C4-2B (cell line): Measurements from ENCODE around the gene ZNF598.

Source experiments
- ZFX ChIP-seq: fragments of 450-650 bp; IDR thresholded peaks from 2 replicates; pipeline ENCODE4 v1.6.1; 2017
- TF ChIP-seq, protein P1 (sequence below): fragments of 450-650 bp; conservative IDR thresholded peaks from 2 replicates; pipeline ENCODE4 v1.5.1; 2017; ENCODE audit warnings: mild to moderate bottlenecking

DNA sequence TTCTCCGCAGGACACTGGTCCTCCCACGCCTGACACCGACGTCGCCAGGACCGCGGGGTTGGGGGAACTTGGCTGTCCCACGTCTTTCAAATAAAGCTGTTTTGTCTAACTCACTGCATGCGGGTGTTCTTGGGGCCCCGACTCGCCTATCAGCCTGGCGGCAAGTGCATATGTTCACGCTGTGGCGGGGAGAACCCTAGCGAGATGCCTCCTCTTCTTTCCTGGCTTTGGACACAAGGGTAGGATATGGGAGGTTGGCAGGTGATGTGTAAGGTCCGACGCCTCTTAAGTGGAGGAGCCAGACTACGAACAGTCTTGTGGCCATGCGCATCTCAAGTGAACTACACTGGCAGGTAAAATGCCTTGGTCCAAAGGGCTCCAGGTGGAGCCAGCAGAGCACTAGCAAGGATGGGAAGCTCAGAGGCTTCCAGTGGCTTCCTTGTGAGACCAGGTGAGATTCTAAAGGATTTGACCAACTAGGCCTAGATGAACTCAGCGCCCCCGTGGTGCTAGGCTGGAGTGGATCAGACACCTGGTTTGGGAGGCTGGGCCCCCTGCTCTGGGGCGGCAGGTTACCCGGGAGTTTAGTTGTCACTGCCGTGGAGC lies 44.1 kb downstream of the ZNF598 start:
- TF ChIP-seq, protein P1, sequence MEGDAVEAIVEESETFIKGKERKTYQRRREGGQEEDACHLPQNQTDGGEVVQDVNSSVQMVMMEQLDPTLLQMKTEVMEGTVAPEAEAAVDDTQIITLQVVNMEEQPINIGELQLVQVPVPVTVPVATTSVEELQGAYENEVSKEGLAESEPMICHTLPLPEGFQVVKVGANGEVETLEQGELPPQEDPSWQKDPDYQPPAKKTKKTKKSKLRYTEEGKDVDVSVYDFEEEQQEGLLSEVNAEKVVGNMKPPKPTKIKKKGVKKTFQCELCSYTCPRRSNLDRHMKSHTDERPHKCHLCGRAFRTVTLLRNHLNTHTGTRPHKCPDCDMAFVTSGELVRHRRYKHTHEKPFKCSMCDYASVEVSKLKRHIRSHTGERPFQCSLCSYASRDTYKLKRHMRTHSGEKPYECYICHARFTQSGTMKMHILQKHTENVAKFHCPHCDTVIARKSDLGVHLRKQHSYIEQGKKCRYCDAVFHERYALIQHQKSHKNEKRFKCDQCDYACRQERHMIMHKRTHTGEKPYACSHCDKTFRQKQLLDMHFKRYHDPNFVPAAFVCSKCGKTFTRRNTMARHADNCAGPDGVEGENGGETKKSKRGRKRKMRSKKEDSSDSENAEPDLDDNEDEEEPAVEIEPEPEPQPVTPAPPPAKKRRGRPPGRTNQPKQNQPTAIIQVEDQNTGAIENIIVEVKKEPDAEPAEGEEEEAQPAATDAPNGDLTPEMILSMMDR, result no peak
- TF ChIP-seq ZFX, result no peak
